Calu3 (cell line): ENCODE results near the gene MPC1. TPM values are rescaled to one million over a fixed set of nuclear protein-coding genes. Genes with fewer than 3 reads are reported as not detected.

Source experiments
- BruUV-seq: library from RNA; stranded (reverse); fragments of 400-500 nt; replicated peaks from 2 replicates; lab custom pipeline; 2021; lab: Mats Ljungman, UMichigan
- CTCF ChIA-PET: fragments of 300-600 bp; sonication (Branson Sonifier 250); formaldehyde crosslinking; loops from one replicate; lab custom pipeline; 2022; ENCODE audit warnings: antibody characterized with exemption; lab: Charles Lee
- DNase-seq: peaks from one replicate; pipeline ENCODE4 v3.0.0; 2022
- H3K27ac Mint-ChIP-seq: one replicate; pipeline ENCODE4 v1.8.0; 2022; ENCODE audit warnings: mixed read lengths; ENCODE audit not compliant: unreplicated experiment
- H3K27me3 Mint-ChIP-seq: one replicate; pipeline ENCODE4 v1.8.0; 2022; ENCODE audit warnings: mixed read lengths; ENCODE audit not compliant: unreplicated experiment
- H3K36me3 Mint-ChIP-seq: one replicate; pipeline ENCODE4 v1.8.0; 2022; ENCODE audit warnings: mild to moderate bottlenecking, moderate library complexity, mixed read lengths; ENCODE audit not compliant: insufficient read depth, unreplicated experiment
- H3K4me1 Mint-ChIP-seq: one replicate; pipeline ENCODE4 v1.8.0; 2022; ENCODE audit warnings: mild to moderate bottlenecking, low read depth, mixed read lengths; ENCODE audit not compliant: unreplicated experiment
- H3K4me3 Mint-ChIP-seq: one replicate; pipeline ENCODE4 v1.8.0; 2022; ENCODE audit warnings: mild to moderate bottlenecking, low read depth, moderate library complexity, mixed read lengths; ENCODE audit not compliant: unreplicated experiment
- H3K9me3 Mint-ChIP-seq: one replicate; pipeline ENCODE4 v1.8.0; 2022; ENCODE audit warnings: low read depth, mixed read lengths; ENCODE audit not compliant: unreplicated experiment
- intact Hi-C: fragments of 100-400 bp; cut with micrococcal nuclease; formaldehyde crosslinking; loops from one replicate; pipeline ENCODE4 v1.10.0; 2022; ENCODE audit not compliant: unreplicated experiment
- total RNA-seq: library from RNA; stranded (reverse); gene quantifications from 2 replicates; pipeline ENCODE4 v1.2.3, GENCODE V29; 2022
- TF ChIP-seq, protein P1 (sequence below): fragments of 200-600 bp; IDR thresholded peaks from one replicate; pipeline ENCODE4 v1.8.0; 2022; ENCODE audit warnings: antibody characterized with exemption; ENCODE audit not compliant: unreplicated experiment

MPC1 gene
- total RNA-seq, 1 experiment from 2014 or later, result 48.9 TPM

DNA sequence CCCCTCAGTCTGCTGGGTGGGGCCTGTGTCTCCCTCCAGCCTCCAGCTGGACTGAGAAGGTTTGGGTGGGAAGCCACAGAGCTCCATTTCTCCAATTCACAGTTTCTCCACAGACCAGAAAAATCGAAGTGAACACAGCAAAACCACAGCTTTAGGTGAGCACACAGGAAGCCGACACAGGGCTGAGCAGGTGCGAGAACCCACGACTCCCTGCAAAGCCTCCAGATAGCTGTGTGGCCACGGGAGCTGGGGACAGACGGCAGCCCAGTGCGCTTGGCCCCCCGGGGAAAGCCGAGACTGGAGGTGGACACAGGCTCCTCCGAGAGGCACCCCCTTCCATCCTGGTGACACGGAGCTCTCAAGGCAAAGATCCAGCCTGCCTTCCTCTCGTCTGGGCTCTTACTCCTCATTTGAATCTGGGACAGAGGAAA lies 29.0 kb upstream of the MPC1 start:
- intact Hi-C loops, result no loop called here
- BruUV-seq, result no TSS peak
- CTCF ChIA-PET, result no interaction called here
- Mint-ChIP-seq H3K27ac (no peak overlapping the region), H3K27me3 (no peaks in the 10 kb centered on the region), H3K4me1 (no peaks in the 10 kb centered on the region), H3K4me3 (no peak overlapping the region), H3K9me3 (peaks cover 5% of the 10 kb centered on the region), H3K36me3 (peaks cover 27% of the 10 kb centered on the region)
- DNase-seq, result no peak
- TF ChIP-seq, protein P1, sequence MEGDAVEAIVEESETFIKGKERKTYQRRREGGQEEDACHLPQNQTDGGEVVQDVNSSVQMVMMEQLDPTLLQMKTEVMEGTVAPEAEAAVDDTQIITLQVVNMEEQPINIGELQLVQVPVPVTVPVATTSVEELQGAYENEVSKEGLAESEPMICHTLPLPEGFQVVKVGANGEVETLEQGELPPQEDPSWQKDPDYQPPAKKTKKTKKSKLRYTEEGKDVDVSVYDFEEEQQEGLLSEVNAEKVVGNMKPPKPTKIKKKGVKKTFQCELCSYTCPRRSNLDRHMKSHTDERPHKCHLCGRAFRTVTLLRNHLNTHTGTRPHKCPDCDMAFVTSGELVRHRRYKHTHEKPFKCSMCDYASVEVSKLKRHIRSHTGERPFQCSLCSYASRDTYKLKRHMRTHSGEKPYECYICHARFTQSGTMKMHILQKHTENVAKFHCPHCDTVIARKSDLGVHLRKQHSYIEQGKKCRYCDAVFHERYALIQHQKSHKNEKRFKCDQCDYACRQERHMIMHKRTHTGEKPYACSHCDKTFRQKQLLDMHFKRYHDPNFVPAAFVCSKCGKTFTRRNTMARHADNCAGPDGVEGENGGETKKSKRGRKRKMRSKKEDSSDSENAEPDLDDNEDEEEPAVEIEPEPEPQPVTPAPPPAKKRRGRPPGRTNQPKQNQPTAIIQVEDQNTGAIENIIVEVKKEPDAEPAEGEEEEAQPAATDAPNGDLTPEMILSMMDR, result no peak

DNA sequence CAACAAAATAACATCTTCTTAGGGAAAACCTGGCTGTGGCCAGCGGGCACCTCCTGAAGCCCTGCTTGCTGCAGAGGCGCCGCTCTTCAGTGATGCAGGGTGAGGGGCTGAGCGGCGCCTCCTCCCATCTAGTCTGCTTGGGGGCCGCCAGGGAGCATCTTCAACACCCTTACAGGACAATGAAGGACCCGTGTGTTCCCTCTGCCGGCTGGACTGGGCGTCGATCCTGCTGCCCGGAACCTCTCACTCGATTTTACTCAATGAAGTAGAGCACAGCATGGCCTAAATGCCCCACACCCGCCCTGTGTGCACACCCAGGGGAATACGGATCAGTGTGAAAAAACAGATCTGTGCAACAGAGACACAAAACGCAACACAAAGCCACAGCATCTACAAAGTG lies 28.5 kb upstream of the MPC1 start:
- Mint-ChIP-seq H3K4me3 (no peak overlapping the region), H3K4me1 (no peaks in the 10 kb centered on the region), H3K36me3 (peaks cover 24% of the 10 kb centered on the region), H3K27ac (no peak overlapping the region), H3K27me3 (no peaks in the 10 kb centered on the region), H3K9me3 (peaks cover 3% of the 10 kb centered on the region)
- no TSS peak for BruUV-seq
- DNase-seq, result no peak
- intact Hi-C loops, result no loop called here
- TF ChIP-seq, protein P1, result no peak
- CTCF ChIA-PET, result no interaction called here

DNA sequence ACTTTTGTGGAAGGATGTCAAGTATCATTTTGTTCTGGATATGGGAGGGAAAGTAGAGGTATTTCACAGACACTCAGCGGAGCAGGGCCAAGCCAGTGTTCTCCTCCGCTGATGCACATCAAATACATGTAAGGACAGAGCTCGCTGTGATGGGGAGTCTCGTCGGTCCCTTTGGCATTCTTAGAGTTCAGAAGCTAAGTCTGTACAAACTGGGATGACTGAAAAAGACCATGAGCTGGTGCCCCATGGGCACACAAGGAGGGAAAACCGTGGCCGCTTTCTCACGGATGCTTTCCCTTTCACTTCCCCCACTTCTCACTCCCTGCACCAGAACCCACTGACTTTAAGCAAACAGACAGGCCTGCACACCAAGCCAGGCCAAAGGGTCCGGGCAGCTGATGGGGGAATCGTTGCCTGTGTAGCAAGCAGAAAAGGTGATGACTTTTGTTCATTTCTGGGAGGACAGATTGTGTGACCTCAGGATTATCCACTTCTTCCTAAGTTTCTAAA lies 27.7 kb upstream of the MPC1 start:
- H3K4me1 Mint-ChIP-seq, result no peaks in the 10 kb centered on the region
- no peaks in the 10 kb centered on the region for H3K27me3 Mint-ChIP-seq
- intact Hi-C loops, result no loop called here
- H3K36me3 Mint-ChIP-seq, result peaks cover 20% of the 10 kb centered on the region
- TF ChIP-seq, protein P1, result no peak
- H3K27ac Mint-ChIP-seq, result no peak overlapping the region
- DNase-seq, result no peak
- CTCF ChIA-PET, result no interaction called here
- H3K4me3 Mint-ChIP-seq, result no peak overlapping the region
- no peaks in the 10 kb centered on the region for H3K9me3 Mint-ChIP-seq
- no TSS peak for BruUV-seq

DNA sequence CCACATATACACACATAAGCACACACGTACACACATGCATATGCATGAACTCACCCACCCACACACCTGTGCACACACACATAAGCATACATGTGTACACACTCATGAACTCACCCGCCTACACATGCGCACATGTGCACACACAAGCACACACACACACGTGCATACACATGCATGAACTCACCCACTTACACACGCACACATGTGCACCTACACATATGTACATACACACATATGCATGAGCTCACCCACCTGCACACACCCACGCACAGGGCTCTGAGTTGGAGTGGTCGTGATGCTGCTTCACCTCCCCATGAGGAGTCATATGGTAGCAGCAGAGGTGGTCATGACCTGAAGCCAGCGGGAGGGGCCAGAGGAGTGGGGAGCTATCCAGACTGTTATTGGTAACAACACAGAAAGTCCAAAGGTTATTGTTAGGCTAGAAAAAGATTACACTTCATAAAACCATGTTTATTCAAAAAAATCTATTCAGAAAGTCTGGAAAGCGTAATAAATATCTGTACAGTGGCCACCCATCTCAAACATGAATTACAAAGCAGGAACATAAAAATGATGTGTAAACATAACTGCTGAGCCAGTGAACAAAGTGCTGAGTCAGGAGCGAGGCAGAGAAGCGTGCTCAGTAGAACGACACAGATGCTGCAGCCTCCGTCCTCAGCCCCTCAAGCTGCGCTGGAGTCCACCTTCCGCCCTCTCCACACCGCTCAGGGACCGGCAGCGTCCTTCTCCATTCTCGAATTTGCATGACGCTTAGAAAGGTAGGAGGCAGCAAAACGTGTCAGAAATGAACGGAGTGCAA lies 26.4 kb upstream of the MPC1 start:
- TF ChIP-seq, protein P1, result no peak
- no peaks in the 10 kb centered on the region for H3K9me3 Mint-ChIP-seq
- no peak overlapping the region for H3K27ac Mint-ChIP-seq
- DNase-seq, result no peak
- CTCF ChIA-PET, result no interaction called here
- no TSS peak for BruUV-seq
- H3K27me3 Mint-ChIP-seq, result no peaks in the 10 kb centered on the region
- intact Hi-C loops, result no loop called here
- peaks cover 22% of the 10 kb centered on the region for H3K36me3 Mint-ChIP-seq
- no peaks in the 10 kb centered on the region for H3K4me1 Mint-ChIP-seq
- H3K4me3 Mint-ChIP-seq, result no peak overlapping the region
